Measurements from ENCODE around the gene RABAC1. TPM values are rescaled to one million over a fixed set of nuclear protein-coding genes. Genes with fewer than 3 reads are reported as not detected.

The RABAC1 gene
- total and polyA plus RNA-seq, 2 donors (not counting 3 experiments of a cell fraction or from before 2014, with no cell fraction given) = 178 to 591 TPM

DNA sequence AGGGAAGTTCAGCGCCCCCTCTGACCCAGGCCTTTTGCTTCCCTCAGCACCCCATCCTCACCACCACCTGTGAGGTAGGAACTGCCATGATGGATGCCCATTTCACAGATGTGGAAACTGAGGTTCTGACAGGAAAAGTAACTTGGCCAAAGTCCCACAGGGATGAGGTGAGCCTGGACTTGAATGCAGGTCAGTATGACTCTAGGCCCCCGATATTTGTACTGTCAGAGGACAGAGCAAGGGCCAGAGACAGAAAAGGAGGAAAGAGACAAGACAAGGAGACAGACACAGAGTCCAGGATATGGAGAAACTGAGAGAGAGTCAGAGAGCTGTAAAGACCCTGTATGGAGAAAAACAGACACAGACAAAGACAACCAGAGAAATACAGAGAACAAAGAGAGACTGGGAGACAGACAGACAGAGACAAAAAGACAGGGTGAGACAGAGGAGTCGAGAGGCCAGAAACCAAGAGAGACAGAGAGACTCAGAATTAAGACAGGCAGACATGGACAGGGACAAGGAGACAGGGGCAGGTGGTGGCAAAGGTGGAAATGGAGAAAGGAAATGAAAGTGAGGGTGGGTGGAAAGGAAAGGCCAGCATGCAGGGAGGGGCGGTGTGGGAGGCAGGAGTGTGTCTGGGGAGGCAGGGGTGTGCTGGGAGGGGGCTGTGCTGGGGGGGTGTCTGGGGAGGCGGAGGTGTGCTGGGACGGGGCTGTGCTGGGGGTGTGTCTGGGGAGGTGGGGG is 35.9 kb downstream of the RABAC1 start:
- no peak for TF ChIP-seq EZH2 (IDR thresholded peaks at IDR 0.05; ENCODE audit: borderline replicate concordance, low read depth, low read length, severe bottlenecking)
- TF ChIP-seq POLR2A (IDR thresholded peaks at IDR 0.05; ENCODE audit: low read depth, low read length) = no peak
- no peak for TF ChIP-seq MYC (IDR thresholded peaks at IDR 0.05; ENCODE audit: low read depth, low read length)
- TF ChIP-seq, protein P1, sequence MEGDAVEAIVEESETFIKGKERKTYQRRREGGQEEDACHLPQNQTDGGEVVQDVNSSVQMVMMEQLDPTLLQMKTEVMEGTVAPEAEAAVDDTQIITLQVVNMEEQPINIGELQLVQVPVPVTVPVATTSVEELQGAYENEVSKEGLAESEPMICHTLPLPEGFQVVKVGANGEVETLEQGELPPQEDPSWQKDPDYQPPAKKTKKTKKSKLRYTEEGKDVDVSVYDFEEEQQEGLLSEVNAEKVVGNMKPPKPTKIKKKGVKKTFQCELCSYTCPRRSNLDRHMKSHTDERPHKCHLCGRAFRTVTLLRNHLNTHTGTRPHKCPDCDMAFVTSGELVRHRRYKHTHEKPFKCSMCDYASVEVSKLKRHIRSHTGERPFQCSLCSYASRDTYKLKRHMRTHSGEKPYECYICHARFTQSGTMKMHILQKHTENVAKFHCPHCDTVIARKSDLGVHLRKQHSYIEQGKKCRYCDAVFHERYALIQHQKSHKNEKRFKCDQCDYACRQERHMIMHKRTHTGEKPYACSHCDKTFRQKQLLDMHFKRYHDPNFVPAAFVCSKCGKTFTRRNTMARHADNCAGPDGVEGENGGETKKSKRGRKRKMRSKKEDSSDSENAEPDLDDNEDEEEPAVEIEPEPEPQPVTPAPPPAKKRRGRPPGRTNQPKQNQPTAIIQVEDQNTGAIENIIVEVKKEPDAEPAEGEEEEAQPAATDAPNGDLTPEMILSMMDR (IDR thresholded peaks at IDR 0.05; ENCODE audit: extremely low read depth in 1 of 2, insufficient read depth in 1 of 2, low read depth in 1 of 2, low read length in 2 of 2) = no peak
- no peak for TF ChIP-seq FOS (IDR thresholded peaks at IDR 0.05; ENCODE audit: borderline replicate concordance, insufficient read depth, low read length)
- TF ChIP-seq POLR2AphosphoS5 (IDR thresholded peaks at IDR 0.05; ENCODE audit: insufficient read depth, low read depth, low read length) = no peak
- no peak for TF ChIP-seq GATA2 (IDR thresholded peaks at IDR 0.05; ENCODE audit: insufficient read depth, insufficient read length, low read depth, low read length)
- TF ChIP-seq JUN (IDR thresholded peaks at IDR 0.05; ENCODE audit: borderline replicate concordance, insufficient read depth, insufficient read length, low read depth) = no peak
- TF ChIP-seq, protein P2, sequence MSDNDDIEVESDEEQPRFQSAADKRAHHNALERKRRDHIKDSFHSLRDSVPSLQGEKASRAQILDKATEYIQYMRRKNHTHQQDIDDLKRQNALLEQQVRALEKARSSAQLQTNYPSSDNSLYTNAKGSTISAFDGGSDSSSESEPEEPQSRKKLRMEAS (IDR thresholded peaks at IDR 0.05; ENCODE audit: insufficient read depth, insufficient read length) = no peak
- no peak overlapping the region for H3K4me3 ChIP-seq (replicated peaks in 1 of 3; ENCODE audit: insufficient read depth in 1 of 3, low read depth in 1 of 3, low read length in 3 of 3)
- H3K79me2 ChIP-seq (ENCODE audit: control insufficient read depth, insufficient read depth, low read length) = no peaks in the 10 kb centered on the region
- H4K20me1 ChIP-seq (replicated peaks; ENCODE audit: control insufficient read depth, extremely low read depth, insufficient read depth, low read length) = no peaks in the 10 kb centered on the region
- intact Hi-C loops (cut with micrococcal nuclease) (no loop called here), dilution Hi-C loops (cut with MboI; ENCODE audit: extremely low pct_ligation_motif_present, low sequenced_read_pairs) (no loop called here)
- no peaks in the 10 kb centered on the region for H3K9me1 ChIP-seq (replicated peaks; ENCODE audit: control insufficient read depth, extremely low read depth, insufficient read depth, low read length)
- peaks cover 50 to 53% of the 10 kb centered on the region in 2 experiments for H3K27me3 ChIP-seq (ENCODE audit: control insufficient read depth in 2 of 2, insufficient read depth in 2 of 2, low read length in 2 of 2)
- POLR2A ChIA-PET = no interaction called here
- no TSS peak for BruUV-seq (replicated peaks)
- DNase-seq (ENCODE audit: low read depth, low spot score) (no peak), FAIRE-seq (no peak)
- no peak overlapping the region for H3K4me2 ChIP-seq (ENCODE audit: insufficient read depth, low read length)
- no peak overlapping the region for H2AFZ ChIP-seq (ENCODE audit: low read depth, low read length)
- no peaks in the 10 kb centered on the region for H3K9me3 ChIP-seq (replicated peaks; ENCODE audit: control insufficient read depth, insufficient read depth, low read length)
- H3K27ac ChIP-seq (ENCODE audit: insufficient read depth, low read depth, low read length) = no peak overlapping the region
- no peak overlapping the region for H3K9ac ChIP-seq (replicated peaks; ENCODE audit: extremely low read depth, insufficient read depth, low read length)
- H3K36me3 ChIP-seq (ENCODE audit: control insufficient read depth in 2 of 2, extremely low read depth in 1 of 2, insufficient read depth in 2 of 2, low read length in 2 of 2) = no peaks in the 10 kb centered on the region
- H3K4me1 ChIP-seq (ENCODE audit: control insufficient read depth, extremely low read depth, insufficient read depth, low read length) = no peaks in the 10 kb centered on the region
- CTCF ChIA-PET = no interaction called here

All from endothelial cell of umbilical vein (primary cell).